PC-9 (cell line): ENCODE measurements around the gene SLC36A3.

Experiments
- EZH2 ChIP-seq: fragments of 200-600 bp; sonication (generic); IDR thresholded peaks from 2 replicates; pipeline ENCODE4 v1.8.0; 2017; ENCODE audit warnings: antibody characterized with exemption, low read depth
- TF ChIP-seq, protein P1 (sequence below): fragments of 200-600 bp; sonication (generic); conservative IDR thresholded peaks from 2 replicates; pipeline ENCODE4 v1.6.1; 2017; ENCODE audit warnings: mixed run types, antibody characterized with exemption, mild to moderate bottlenecking, moderate library complexity

DNA sequence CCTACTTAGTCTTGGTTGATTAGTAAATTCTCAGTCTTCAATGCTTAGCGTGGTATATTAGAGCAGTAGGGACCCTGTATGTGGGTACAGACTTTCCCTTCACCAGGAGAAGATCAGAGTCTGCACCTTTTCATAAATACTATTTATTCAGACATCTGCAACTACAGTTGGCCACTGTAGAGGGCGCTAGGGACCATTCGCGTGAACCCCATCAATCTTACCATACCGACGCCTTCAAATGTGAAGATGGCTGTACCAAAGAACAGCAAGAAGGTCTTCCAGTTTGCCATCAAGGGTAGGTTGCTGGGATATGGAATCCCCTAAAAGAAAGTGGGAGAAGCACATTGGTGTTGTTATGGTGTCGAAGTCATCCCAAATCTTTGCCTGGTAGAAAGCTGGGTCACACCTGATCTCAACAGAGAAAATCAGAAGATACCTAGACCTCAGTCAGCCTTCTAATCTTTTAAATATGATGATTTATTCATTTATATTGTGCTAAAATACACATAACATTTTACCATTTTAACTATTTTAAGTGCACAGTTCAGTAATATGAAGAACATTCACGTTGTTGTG is 19.1 kb downstream of the SLC36A3 start:
- TF ChIP-seq, protein P1, sequence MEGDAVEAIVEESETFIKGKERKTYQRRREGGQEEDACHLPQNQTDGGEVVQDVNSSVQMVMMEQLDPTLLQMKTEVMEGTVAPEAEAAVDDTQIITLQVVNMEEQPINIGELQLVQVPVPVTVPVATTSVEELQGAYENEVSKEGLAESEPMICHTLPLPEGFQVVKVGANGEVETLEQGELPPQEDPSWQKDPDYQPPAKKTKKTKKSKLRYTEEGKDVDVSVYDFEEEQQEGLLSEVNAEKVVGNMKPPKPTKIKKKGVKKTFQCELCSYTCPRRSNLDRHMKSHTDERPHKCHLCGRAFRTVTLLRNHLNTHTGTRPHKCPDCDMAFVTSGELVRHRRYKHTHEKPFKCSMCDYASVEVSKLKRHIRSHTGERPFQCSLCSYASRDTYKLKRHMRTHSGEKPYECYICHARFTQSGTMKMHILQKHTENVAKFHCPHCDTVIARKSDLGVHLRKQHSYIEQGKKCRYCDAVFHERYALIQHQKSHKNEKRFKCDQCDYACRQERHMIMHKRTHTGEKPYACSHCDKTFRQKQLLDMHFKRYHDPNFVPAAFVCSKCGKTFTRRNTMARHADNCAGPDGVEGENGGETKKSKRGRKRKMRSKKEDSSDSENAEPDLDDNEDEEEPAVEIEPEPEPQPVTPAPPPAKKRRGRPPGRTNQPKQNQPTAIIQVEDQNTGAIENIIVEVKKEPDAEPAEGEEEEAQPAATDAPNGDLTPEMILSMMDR, result peak; percentile 27; the same call in 1 of the 2 replicates
- no peak for TF ChIP-seq EZH2
